NCI-H1436 treated with DMSO at 0.1 percent for 48 hours (cell line): Measurements from ENCODE around the gene RCOR1.

ENCODE experiments used
- DNase-seq: peaks from one replicate; lab custom pipeline; 2025; lab: John Stamatoyannopoulos, UW

RCOR1 gene

DNA sequence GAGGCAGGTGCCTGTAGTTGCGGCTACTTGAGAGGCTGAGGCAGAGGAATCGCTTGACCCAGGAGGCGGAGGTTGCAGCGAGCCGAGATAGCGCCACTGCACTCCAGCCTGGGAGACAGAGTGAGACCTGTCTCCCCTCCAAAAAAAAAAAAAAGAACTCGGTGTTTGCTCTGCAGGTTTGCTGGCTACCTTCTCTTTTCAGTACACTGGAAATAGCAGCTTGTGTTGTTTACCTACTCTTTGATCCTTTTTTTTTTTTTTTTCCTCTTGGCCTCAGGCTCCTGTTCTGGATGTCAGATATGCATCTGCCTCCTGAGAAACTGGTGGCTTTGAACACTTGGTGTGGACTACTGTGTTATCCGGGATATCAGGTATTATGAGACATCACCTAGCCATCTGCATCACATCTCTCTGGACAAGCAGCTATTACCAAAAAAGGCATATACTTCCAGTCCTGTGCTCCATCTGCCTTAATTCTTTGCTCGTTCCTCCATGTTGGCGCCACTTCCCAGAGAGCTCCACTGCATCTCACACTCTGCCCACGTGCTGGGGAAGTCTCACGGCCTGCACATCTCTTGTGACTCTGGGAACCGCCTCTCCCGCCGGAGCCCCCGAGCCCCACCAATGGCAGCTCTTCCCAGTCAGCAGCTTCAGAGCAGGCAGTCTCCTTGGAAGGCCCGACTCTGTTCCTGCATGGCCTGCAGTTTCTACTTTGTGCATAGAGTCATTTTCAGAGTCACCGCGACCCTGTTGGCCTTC, 133.9 kb downstream of the RCOR1 start:
- no peak for DNase-seq

DNA sequence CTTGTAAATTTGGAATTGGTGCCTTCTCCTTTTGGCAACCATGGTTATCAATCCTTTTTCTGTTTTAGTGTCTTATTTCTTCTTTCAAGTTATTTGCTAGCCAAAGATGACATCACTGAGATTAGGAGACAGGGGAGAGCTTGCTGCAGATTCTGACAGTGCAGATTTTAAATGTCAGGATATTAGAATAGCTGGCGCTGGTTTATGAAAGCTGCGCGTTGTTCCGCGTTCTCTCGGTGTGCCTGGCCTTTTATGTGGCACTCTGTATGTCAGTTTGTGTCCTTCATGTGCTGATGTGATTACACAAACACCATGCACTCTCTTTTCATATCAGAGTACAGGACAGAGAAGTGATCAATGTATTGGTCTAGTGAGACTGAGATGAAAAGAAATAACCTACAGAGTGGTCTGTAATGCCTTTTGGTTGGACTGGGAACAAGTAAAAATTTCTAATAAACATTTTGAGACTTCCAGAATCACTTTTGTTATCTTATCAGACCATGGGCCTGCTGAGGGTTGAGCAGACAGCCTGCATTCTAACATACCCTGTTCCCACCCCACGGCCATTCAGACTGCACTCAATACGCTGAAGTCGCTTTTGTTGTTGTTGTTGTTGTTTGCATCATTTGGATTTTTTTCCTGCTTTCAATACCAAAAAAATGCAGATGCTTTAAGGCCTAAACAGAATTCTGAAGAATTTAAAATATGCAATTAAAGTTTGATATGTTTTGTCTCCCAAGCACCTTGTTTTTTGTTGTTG, 135.1 kb downstream of the RCOR1 start:
- no peak for DNase-seq

DNA sequence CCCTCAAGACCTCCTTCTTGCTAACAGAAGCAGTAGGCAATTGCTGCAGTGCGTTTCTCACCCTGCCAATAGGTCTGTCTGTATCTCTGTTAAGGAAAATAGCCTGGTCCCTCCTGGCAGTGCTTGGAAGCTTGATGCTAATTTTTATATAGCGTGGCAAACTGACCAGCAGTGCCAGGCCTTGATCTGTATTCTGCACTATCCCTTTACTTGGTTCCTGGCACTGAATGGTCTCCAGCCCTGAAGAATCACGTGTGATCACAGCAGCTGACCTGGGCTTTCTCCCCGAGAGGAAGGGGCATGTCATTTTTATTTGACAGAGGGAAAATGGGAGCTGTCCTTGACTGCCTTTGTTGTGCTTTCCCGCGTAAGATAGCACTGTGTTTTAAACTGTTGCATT, 136.1 kb downstream of the RCOR1 start:
- no peak for DNase-seq

DNA sequence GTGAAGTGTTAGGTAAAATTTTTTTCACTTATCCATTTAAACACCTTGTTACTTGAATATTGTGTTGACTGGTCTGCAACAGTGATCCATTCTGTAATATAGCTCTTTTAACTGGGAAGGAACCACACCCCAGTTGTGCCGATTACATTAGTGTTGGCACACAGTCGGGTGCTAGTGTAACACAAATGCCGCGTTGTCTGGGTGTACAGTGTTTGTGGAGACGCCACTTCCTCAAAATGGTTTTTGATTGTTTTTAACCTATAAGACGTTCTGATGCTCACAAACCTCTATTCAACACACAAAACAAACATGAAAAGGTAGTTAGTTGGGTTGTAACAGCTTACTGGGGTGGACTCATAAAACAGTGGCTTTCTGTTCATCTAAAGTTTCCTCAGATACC, 136.8 kb downstream of the RCOR1 start:
- DNase-seq: no peak

DNA sequence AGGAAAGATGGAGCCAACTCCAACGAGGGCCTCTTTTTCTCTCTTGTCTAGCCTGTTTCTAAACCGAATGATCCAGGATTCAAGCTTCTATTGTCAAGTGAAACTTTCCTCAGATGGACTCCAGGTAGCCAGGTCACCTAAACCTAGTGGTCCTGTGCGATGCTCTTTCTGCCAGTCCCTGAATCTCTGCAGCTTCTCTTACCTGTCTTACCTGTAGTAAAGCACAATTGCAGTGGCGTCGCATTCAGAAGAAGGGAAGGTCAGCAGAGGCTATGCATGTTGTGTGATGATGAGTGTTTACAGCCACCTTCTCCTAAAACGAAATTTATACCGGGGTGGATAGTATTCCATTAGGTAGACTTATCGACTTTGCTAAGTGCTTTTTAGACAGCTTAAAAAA, 137.4 kb downstream of the RCOR1 start:
- no peak for DNase-seq

DNA sequence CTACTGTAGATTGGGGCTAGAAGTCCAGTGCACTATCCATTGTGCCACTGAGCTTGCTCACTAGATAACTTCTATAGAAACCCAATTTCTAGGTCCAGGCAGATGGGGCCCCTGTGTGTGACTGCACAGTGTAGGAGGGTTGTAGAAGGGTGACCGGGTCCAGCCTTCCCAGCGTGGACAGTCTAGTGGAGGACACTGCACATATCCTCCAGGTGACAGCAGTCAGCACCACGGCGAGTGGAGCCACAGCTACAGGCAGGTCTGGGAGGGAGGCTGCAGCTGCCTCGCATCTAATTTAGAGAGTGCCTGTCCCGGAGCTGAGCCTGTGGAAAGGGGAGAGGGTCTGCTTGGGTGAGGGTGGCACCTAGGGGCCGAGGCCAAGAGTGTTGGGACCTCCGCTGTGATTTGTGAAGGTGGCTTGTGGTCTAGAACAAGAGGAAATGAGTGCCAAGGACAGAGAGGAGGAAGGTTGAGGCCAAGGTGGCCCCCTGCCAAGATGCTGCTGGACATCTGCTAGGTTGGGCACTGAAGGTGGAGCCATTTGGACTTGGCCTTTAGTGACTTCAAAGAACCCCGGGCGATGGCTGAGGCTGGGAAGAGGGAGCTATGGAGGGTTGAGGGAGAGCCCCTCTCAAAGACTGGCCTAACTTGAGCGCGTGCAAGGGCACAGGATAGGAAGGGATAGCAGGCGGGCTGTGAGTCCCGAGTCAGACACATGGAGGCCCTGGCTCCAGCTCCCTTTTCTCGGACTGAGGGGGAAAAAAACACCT, 138.8 kb downstream of the RCOR1 start:
- no peak for DNase-seq

DNA sequence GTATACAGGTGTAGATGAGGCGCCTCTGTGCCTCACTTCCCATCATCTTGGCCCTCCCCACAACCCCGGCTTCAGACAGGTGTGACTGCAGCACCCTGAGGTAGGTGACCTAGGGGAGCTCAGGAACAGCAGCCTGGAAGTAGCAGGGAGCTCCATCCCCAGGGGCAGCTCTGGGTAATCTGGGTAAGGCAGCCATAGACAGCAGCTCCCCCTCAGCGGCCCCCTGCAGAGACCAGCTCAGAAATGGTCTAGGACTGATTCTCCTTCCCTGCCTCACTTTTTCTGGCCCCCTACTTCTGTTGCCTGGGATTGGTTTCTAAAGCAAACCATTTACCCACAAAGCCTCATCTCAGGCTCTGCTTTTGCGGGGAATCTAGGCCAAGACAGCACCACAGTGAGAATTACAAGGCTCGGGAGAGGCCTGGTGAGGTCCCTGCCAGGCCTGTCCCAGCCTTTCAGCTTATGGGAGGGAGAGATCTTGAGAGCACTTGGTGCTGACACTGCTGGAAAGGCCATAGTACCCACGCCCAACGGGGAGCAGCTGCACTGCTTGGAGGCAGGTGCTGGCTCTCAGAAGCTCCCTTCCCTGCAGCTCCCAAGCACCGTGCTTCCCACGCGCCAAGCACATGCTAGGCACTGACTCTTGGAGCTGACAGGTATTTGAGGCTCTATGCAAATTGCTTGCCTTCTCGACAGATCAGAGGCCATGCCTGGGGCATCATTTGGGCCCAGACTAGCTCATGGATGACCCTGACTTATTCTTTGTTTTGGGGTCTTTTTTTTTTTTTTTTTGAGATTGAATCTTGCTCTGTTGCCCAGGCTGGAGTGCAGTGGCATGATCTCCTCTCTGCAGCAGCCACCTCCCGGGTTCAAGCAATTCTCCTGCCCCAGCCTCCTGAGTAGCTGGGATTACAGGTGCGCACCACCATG, 139.7 kb downstream of the RCOR1 start:
- DNase-seq: no peak

DNA sequence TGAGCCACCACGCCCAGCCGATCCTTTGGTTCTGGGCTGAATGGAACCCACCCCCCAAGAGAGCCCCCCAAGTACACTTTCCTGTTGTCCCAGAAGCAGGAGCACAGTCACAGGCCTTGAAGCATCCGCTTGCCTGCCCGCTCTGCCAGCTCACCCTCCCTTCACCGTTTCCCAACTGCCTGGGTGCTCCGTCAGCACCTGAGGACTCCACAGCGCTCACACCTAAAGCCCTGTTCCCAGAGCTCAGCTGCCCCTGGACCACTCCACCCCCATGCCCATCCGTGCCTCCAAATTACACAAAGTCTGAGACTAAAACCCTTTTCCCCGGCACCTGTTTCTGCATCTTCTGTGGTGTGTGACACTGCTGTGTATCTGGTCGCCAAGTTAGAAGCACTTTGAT, 140.5 kb downstream of the RCOR1 start:
- DNase-seq: no peak

DNA sequence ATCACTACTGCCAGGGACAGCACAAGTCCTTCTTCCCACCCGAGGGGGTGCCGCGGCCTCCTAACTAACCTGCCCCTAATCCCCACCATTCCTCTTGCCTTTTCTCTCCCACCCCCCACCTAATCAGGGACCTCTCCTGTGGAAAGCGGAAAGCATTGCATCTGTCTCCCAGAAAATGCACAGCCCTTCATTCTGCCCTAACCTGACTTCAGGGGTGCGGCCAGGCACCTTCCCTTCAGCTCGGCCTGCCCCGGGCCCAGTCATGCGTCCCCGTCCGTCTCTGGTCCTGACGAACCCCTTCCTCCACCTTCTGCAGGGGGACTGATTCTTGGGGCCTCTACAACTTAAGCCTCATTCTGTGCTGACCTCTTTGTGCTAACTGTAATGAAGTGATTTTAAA, 140.9 kb downstream of the RCOR1 start:
- no peak for DNase-seq

DNA sequence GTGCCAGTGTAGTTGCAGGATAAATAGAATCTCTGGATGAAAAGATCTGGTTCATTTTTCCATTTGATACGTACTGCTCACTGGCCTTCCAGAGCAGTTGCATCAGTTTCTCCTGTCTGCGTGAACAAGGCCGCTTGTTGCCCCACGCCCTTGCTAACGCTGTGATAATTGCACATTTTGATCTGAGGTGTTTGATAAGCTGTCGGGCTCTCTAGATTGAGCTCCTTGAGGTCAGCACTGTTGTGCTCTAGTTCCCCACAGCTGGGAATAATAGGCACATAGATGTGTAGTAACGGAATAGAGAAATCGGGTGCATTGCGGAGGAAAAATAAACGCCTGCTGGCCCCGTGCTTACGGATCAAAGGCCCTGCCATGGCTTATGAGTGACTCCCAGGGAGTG, 142.0 kb downstream of the RCOR1 start:
- no peak for DNase-seq

DNA sequence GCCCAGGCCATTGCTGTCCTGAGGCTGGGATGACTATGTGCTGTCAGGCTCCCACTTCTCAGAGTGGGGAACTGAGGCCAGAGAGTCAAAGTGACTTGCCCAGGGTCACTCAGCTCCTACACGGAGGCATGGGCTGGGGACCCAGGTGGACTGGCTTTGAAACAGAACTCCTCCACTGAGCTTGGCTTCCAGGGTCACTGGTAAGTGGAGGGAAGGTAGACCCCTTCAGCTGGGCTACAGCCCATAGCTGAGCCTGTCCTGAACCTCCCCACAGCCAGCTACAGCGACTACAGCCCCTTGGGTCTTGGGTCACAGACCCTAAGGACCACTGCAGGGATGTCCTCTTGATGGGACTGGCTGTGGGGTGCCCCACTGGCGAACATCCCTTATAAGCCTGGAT, 144.5 kb downstream of the RCOR1 start:
- no peak for DNase-seq

DNA sequence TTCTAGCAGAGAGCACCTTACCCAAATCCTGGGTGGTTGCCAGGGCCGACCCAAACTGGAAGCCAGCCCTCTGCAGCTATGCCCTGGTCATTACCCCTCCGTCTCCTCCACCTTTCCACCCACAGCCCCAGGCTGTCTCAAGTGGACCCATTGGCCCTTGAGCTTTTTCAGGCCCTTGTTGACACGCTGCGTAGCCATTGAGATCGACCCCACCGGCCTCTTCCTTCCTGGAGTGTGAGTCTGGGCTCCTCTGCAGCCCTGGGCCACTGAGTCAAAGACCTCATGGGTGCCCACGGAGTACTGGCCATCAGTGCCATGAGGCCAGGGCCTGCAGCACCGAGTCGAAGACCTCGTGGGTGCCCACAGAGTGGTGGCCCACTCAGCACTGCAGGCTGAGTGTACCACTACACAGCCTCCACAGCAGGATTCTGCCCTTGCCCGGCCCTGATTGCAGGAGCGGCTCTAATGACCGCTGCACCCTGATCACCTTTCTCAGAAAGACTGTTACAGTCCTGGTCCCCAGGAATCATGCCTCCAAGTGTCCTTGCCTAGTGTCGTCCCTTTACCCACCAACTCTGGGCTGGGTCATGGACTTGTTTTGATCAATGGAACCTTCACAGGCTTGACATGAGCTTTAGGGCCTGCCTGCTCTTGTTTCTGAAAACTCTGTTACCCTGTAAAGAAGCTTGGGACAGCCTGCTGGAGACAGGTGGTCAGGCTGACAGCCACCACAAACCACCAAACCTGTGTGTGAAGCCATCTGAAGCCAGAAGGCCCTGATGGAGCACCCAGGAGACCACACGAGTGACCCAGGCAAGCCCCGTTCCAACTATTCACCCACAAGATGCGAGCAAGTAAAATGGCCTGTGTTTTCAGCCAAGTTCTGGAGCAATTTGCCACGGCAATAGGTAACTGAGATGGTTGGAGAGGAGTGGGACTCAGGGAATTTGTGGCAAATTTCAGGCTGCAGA, 145.2 kb downstream of the RCOR1 start:
- no peak for DNase-seq

DNA sequence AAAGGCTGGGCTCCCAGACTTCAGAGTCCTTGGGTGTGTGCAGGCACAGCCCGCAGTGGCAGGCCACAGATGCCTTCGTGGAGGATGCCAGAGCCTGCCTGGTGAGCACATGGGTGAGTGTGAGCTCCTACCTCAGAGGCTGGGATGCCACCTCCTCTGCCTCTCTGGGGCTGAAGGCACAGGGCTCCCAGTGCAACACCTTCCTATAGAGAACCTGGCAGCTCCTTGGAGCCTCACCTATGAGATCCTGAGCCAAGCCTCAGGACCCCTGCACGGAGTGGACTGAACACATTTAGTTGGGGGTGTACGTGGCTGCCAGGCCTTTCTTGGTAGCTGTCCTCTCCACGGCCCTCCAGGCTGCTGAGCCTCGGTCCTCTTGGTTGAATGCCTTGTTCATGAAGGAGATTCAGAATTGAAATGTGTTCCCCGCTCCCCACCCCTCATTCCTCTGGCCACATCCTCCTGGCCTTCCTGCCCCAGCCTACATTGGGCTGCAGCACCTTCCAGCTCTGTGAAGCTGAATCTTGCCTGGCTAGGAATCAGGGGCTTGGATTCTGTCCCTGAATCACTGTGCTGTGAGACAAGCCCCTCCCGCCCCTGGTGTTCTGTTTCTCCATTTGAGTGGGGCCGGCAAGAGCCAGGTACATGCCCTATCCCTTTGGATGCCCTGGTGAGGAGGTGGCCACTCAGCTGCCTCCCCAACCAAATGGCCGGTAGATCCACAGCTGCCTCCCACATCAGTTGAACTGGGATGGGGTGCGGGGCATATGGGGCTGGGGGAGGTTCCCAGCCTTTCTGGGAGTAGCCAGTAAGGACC, 146.1 kb downstream of the RCOR1 start:
- no peak for DNase-seq

DNA sequence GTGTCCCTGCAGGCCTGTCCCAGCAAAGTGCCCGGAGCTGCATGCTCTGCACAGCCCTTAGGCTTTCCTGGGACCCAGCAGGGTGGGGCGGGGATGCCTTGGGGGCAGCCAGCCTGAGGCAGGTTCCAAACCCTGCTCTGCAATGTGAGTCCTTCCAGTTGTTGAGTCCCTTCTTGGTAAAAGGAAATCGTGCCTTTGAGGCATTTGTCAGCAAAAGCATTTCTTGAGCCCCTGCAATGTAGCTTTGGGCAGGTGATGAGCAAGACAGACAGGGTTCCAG, 146.7 kb downstream of the RCOR1 start:
- DNase-seq: no peak

DNA sequence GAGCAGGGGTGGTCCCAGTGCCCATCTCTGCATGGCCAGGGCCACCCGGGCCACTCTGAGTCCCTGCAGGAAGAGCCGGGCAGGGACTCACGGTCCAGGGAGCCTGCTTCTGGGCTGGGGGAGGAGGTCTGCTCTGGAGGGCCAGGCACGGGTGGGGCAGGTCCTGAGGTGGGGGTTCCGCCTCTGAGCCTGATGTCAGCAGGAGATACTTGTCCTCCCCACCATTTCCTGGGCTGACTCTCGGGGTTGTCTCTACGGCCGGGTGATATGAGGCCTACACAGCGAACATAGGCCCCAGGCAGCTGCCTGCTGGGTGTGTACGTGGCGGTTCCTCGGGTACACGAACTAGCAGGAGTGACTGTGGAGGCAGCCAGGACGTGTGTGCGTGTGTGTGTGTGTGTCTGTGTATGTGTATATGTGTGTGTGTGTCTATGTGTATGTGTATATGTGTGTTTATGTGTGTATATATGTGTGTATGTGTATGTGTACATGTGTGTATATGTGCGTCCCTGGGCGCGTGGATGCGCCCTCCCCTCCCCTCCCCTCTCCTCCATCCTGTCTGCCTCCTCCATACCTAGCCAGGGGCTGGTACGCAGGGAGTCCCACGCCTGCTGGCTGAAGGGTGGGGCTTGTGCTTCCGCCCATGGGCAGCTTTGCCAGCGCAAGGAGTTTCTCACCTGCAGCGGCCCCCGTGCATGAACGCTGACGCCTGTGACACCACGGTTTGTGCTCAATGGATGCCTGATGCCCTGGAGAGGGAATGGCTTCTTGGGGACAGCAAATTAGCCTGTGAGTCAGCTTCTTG, 154.4 kb downstream of the RCOR1 start:
- no peak for DNase-seq

DNA sequence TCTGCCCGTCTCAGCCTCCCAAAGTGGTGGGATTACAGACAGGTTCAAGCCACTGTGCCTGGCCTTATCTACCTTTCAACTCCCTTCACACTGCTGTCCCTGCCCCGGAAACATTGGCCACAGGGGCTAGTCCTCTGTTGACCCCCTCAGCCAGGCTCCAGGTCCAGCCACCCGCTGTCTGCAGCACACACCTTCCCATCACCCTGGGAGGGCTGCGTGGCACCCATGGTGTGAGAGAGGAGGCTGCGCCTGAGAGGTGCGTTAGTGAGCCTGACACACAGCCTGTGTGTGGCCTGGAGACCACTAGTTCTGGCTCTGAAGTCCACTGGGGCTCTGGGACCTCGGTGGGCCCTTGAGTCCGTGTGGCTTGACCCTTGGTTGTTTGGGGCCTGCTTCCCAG, 156.4 kb downstream of the RCOR1 start:
- DNase-seq: no peak

DNA sequence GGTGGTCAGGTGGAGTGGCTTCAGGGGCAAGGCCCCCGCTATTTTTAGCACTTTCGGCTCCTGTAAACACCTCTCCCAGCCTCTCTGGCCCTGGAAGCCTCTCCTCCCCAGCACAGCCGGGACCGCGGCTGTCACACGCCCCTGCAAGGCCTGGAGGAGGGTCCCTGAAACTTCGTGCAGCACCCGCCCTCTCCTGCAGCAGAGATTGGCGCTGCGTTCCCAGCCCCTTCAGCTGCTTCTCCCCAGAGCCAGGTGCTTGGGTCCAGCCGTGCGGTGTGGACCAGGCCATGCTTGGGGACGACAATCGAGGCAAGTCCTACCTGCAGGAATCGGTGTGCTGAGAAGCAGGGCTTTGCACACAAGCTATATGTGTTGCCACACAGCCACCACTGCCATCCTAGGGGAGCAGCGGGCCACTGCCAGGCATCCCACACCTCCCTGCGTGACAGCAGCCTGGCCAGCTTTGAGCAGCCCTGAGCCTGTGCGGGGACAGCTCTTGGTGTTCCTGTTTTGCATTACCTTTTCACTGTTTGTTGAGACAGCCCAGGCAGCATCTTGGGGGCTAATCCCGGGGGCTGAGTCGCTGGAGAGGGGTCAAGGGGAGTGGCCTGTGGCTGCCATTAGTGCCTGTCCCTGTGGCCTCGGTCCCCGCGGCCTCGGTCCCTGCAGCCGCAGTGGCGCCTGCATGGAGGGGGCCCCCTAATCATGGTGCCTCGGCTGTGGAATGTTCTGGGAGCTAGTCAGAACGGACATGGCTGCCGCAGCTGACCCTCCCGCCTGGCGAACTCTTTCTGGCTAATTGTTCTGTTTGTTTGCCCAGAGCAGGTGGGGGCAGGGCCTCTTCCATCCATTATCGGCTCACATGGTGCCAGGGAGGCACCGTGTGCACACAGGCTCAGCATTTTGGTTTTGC, 157.2 kb downstream of the RCOR1 start:
- no peak for DNase-seq

DNA sequence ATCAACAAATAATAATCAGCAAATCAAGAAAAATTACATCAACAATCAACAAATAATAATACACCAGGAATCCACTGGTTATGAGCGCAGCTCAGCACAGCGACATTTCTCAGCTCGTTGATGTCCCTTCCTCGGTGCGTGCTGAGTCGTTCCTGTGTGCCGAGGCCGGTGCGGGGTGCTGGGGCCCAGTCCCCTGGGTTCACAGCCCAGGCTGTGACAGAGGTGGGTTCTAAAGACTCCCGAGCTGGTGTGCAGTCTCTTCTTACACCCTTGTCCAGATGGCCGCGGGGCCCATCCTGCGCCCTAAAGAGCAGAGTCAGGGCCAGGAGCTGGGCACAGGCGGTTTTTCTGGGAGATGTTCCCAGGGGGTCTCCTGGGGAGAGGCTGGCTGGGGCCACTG, 157.9 kb downstream of the RCOR1 start:
- DNase-seq: no peak
